ENCODE data around the gene FCER2.

FCER2 gene

DNA sequence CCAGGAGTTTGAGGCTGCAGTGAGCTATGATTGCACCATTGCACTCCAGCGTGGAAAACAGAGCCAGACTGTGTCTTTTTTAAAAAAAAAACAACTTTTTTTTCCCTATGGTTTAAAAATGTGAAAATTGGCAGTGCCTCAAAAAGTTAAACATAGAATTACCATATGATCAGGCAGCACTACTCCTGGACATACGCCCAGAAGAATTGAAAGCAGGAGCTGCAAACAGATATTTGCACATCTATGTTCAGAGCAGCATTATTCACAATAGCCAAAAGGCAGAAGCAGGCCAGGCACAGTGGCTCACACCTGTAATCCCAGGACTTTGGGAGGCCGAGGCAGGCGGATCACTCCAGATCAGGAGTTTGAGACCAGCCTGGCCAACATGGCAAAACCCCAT is 36.9 kb downstream of the FCER2 start:
- no peak for TF ChIP-seq CTCF (IDR thresholded peaks at IDR 0.05; ENCODE audit: low read length)
- TF ChIP-seq EZH2 (IDR thresholded peaks at IDR 0.05; ENCODE audit: borderline replicate concordance, low read length), result no peak
- Histone ChIP-seq H3F3A (ENCODE audit: insufficient read depth, low read length) (no peaks in the 10 kb centered on the region), H3K79me2 (ENCODE audit: insufficient read depth, low read length) (no peaks in the 10 kb centered on the region), H3K27me3 (ENCODE audit: insufficient read depth, low read length) (no peaks in the 10 kb centered on the region; the same call in 1 of the 2 replicates), H3K9me3 (ENCODE audit: low read length) (no peaks in the 10 kb centered on the region), H3K9ac (ENCODE audit: low read length) (no peak overlapping the region), H3K4me1 (ENCODE audit: insufficient read depth, low read length, severe bottlenecking) (peaks cover under 1% of the 10 kb centered on the region), H4K20me1 (ENCODE audit: insufficient read depth, low read length) (no peaks in the 10 kb centered on the region), H3K4me3 (ENCODE audit: low read depth, low read length, poor library complexity, severe bottlenecking) (no peak overlapping the region), H3K4me2 (ENCODE audit: low read length) (no peak overlapping the region), H2AFZ (ENCODE audit: low read length) (no peak overlapping the region), H3K36me3 (ENCODE audit: insufficient read depth, low read length) (no peaks in the 10 kb centered on the region), H3K27ac (ENCODE audit: low read depth, low read length, poor library complexity, severe bottlenecking) (no peak overlapping the region), H3K9me2 (ENCODE audit: low read depth, low read length) (no peaks in the 10 kb centered on the region)

DNA sequence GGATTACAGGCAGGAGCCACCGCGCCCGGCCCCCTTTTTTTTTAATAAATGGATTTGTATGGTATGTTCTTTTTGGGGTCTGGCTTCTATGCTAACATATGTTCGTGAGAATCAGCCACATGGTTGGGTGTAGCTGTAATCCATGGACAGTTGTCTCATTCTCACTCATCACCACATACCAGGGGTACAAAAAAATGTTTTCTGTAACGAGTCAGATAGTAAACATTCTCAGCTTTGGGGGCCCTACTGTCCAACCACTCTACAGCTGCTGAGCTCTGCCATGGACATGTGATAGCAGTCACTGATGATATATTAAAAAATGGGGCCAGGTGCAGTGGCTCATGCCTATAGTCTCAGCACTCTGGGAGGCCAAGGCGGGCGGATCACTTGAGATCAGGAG is 38.2 kb downstream of the FCER2 start:
- H3K4me1 ChIP-seq (ENCODE audit: insufficient read depth, low read length, severe bottlenecking), result no peaks in the 10 kb centered on the region
- no peaks in the 10 kb centered on the region for H3K9me3 ChIP-seq (ENCODE audit: low read length)
- H3F3A ChIP-seq (ENCODE audit: insufficient read depth, low read length), result no peaks in the 10 kb centered on the region
- H3K27me3 ChIP-seq (ENCODE audit: insufficient read depth, low read length), result no peaks in the 10 kb centered on the region; the same call in 1 of the 2 replicates
- no peak overlapping the region for H3K9ac ChIP-seq (ENCODE audit: low read length)
- H2AFZ ChIP-seq (ENCODE audit: low read length), result no peak overlapping the region
- no peak for TF ChIP-seq EZH2 (IDR thresholded peaks at IDR 0.05; ENCODE audit: borderline replicate concordance, low read length)
- no peak for TF ChIP-seq CTCF (IDR thresholded peaks at IDR 0.05; ENCODE audit: low read length)
- no peak overlapping the region for H3K27ac ChIP-seq (ENCODE audit: low read depth, low read length, poor library complexity, severe bottlenecking)
- H4K20me1 ChIP-seq (ENCODE audit: insufficient read depth, low read length), result no peaks in the 10 kb centered on the region
- H3K4me3 ChIP-seq (ENCODE audit: low read depth, low read length, poor library complexity, severe bottlenecking), result no peak overlapping the region
- no peaks in the 10 kb centered on the region for H3K9me2 ChIP-seq (ENCODE audit: low read depth, low read length)
- no peaks in the 10 kb centered on the region for H3K79me2 ChIP-seq (ENCODE audit: insufficient read depth, low read length)
- H3K4me2 ChIP-seq (ENCODE audit: low read length), result no peak overlapping the region
- H3K36me3 ChIP-seq (ENCODE audit: insufficient read depth, low read length), result no peaks in the 10 kb centered on the region

- Histone ChIP-seq H3K36me3 (ENCODE audit: insufficient read depth, low read length) (no peaks in the 10 kb centered on the region), H4K20me1 (ENCODE audit: insufficient read depth, low read length) (no peaks in the 10 kb centered on the region), H3K9me3 (ENCODE audit: low read length) (no peaks in the 10 kb centered on the region), H3K9me2 (ENCODE audit: low read depth, low read length) (no peaks in the 10 kb centered on the region), H3F3A (ENCODE audit: insufficient read depth, low read length) (no peaks in the 10 kb centered on the region), H3K27ac (ENCODE audit: low read depth, low read length, poor library complexity, severe bottlenecking) (no peak overlapping the region), H3K4me3 (ENCODE audit: low read depth, low read length, poor library complexity, severe bottlenecking) (no peak overlapping the region), H2AFZ (ENCODE audit: low read length) (no peak overlapping the region), H3K9ac (ENCODE audit: low read length) (no peak overlapping the region), H3K4me1 (ENCODE audit: insufficient read depth, low read length, severe bottlenecking) (peaks cover 8% of the 10 kb centered on the region), H3K79me2 (ENCODE audit: insufficient read depth, low read length) (no peaks in the 10 kb centered on the region), H3K4me2 (ENCODE audit: low read length) (no peak overlapping the region), H3K27me3 (ENCODE audit: insufficient read depth, low read length) (no peaks in the 10 kb centered on the region; the same call in 1 of the 2 replicates)
- TF ChIP-seq CTCF (IDR thresholded peaks at IDR 0.05; ENCODE audit: low read length) (no peak), EZH2 (IDR thresholded peaks at IDR 0.05; ENCODE audit: borderline replicate concordance, low read length) (no peak)
Measured at GRCh38 chr19:7662657-7663056, 39.3 kb downstream of the FCER2 start.
